Measurements from ENCODE around the gene ST8SIA4.

Gene ST8SIA4

GRCh38 chr5:100858987-100859545 lies 44.0 kb downstream of the ST8SIA4 start:
- DNase-seq, result no peak
- ATAC-seq (replicated peaks), result no peak
- H3K36me3 Mint-ChIP-seq (ENCODE audit: insufficient read depth), result peaks cover 18% of the 10 kb centered on the region
- H3K27me3 Mint-ChIP-seq, result no peaks in the 10 kb centered on the region
- H3K4me1 Mint-ChIP-seq (ENCODE audit: low read depth in 2 of 2), result peaks cover 31 to 61% of the 10 kb centered on the region in 2 donors
- peak overlapping the region in 1 of 2 donors; percentile 54 for H3K27ac Mint-ChIP-seq
- H3K9me3 Mint-ChIP-seq, result no peaks in the 10 kb centered on the region
- H3K4me3 Mint-ChIP-seq, result no peak overlapping the region

- H3K36me3 Mint-ChIP-seq (ENCODE audit: insufficient read depth), result peaks cover 21% of the 10 kb centered on the region
- no peaks in the 10 kb centered on the region for H3K9me3 Mint-ChIP-seq
- H3K27me3 Mint-ChIP-seq, result no peaks in the 10 kb centered on the region
- no peak for ATAC-seq (replicated peaks)
- peak overlapping the region in 1 of 2 donors; percentile 2 for H3K27ac Mint-ChIP-seq
- H3K4me1 Mint-ChIP-seq (ENCODE audit: low read depth in 2 of 2), result peaks cover 39 to 64% of the 10 kb centered on the region in 2 donors
- DNase-seq, result no peak
- no peak overlapping the region for H3K4me3 Mint-ChIP-seq
Measured at GRCh38 chr5:100856462-100856861, 46.6 kb downstream of the ST8SIA4 start.

GRCh38 chr5:100855937-100856430 lies 47.1 kb downstream of the ST8SIA4 start:
- no peak overlapping the region for H3K4me3 Mint-ChIP-seq
- ATAC-seq (replicated peaks), result no peak

GRCh38 chr5:100855295-100855694 lies 47.8 kb downstream of the ST8SIA4 start:
- DNase-seq, result no peak
- Mint-ChIP-seq H3K4me3 (peak overlapping the region in 1 of 2 donors; percentile 52), H3K36me3 (ENCODE audit: insufficient read depth) (peaks cover 21% of the 10 kb centered on the region), H3K9me3 (no peaks in the 10 kb centered on the region), H3K4me1 (ENCODE audit: low read depth in 2 of 2) (peaks cover 33 to 53% of the 10 kb centered on the region in 2 donors), H3K27me3 (no peaks in the 10 kb centered on the region), H3K27ac (peak overlapping the region in 1 of 2 donors; percentile 82)
- no peak for ATAC-seq (replicated peaks)

More at GRCh38 chr5:100855937-100856430, 47.1 kb downstream of the ST8SIA4 start:
- Mint-ChIP-seq H3K4me1 (ENCODE audit: low read depth in 2 of 2) (peaks cover 36 to 59% of the 10 kb centered on the region in 2 donors), H3K27me3 (no peaks in the 10 kb centered on the region), H3K27ac (peak overlapping the region in 1 of 2 donors; percentile 2), H3K36me3 (ENCODE audit: insufficient read depth) (peaks cover 21% of the 10 kb centered on the region), H3K9me3 (no peaks in the 10 kb centered on the region)
- DNase-seq, result no peak

- Mint-ChIP-seq H3K36me3 (ENCODE audit: insufficient read depth) (peaks cover 24% of the 10 kb centered on the region), H3K4me3 (peak overlapping the region in 1 of 2 donors; percentile 52)
- ATAC-seq (replicated peaks), result no peak
Measured at GRCh38 chr5:100854591-100854990, 48.5 kb downstream of the ST8SIA4 start.

GRCh38 chr5:100853582-100853981 lies 49.5 kb downstream of the ST8SIA4 start:
- DNase-seq (no peak), ATAC-seq (replicated peaks) (no peak)
- Mint-ChIP-seq H3K36me3 (ENCODE audit: insufficient read depth) (peaks cover 26% of the 10 kb centered on the region), H3K4me1 (ENCODE audit: low read depth in 2 of 2) (peaks cover 28 to 39% of the 10 kb centered on the region in 2 donors), H3K27me3 (no peaks in the 10 kb centered on the region), H3K9me3 (no peaks in the 10 kb centered on the region), H3K4me3 (peak overlapping the region; percentile 54 to 59), H3K27ac (peak overlapping the region; percentile 80 to 82)

More at GRCh38 chr5:100854591-100854990, 48.5 kb downstream of the ST8SIA4 start:
- Mint-ChIP-seq H3K27ac (peak overlapping the region; percentile 80 to 82), H3K4me1 (ENCODE audit: low read depth in 2 of 2) (peaks cover 29 to 46% of the 10 kb centered on the region in 2 donors), H3K27me3 (no peaks in the 10 kb centered on the region), H3K9me3 (no peaks in the 10 kb centered on the region)
- no peak for DNase-seq

- Mint-ChIP-seq H3K36me3 (ENCODE audit: insufficient read depth) (peaks cover 26% of the 10 kb centered on the region), H3K27ac (peak overlapping the region; percentile 80 to 82), H3K27me3 (no peaks in the 10 kb centered on the region), H3K4me3 (peak overlapping the region; percentile 54 to 59), H3K9me3 (no peaks in the 10 kb centered on the region), H3K4me1 (ENCODE audit: low read depth in 2 of 2) (peaks cover 25 to 36% of the 10 kb centered on the region in 2 donors)
- ATAC-seq (replicated peaks) (peak; percentile 74), DNase-seq (no peak)
Measured at GRCh38 chr5:100852988-100853449, 50.1 kb downstream of the ST8SIA4 start.

- H3K36me3 Mint-ChIP-seq (ENCODE audit: insufficient read depth), result peaks cover 26% of the 10 kb centered on the region
- H3K9me3 Mint-ChIP-seq, result no peaks in the 10 kb centered on the region
- DNase-seq (no peak), ATAC-seq (replicated peaks) (no peak)
- H3K4me3 Mint-ChIP-seq, result no peak overlapping the region
- no peaks in the 10 kb centered on the region for H3K27me3 Mint-ChIP-seq
- peaks cover 25 to 36% of the 10 kb centered on the region in 2 donors for H3K4me1 Mint-ChIP-seq (ENCODE audit: low read depth in 2 of 2)
- peak overlapping the region in 1 of 2 donors; percentile 82 for H3K27ac Mint-ChIP-seq
Measured at GRCh38 chr5:100852051-100852450, 51.0 kb downstream of the ST8SIA4 start.

GRCh38 chr5:100846772-100847171 lies 56.3 kb downstream of the ST8SIA4 start:
- DNase-seq, result no peak
- Mint-ChIP-seq H3K27me3 (no peaks in the 10 kb centered on the region), H3K9me3 (no peaks in the 10 kb centered on the region), H3K4me1 (ENCODE audit: low read depth in 2 of 2) (peaks cover 14 to 38% of the 10 kb centered on the region in 2 donors), H3K4me3 (no peak overlapping the region), H3K36me3 (ENCODE audit: insufficient read depth) (peaks cover 8% of the 10 kb centered on the region), H3K27ac (peak overlapping the region in 1 of 2 donors; percentile 88)
- ATAC-seq (replicated peaks), result no peak

GRCh38 chr5:100842080-100842479 lies 61.0 kb downstream of the ST8SIA4 start:
- H3K4me3 Mint-ChIP-seq, result peak overlapping the region; percentile 77 to 83
- DNase-seq, result no peak
- H3K4me1 Mint-ChIP-seq (ENCODE audit: low read depth in 2 of 2), result peaks cover 36 to 72% of the 10 kb centered on the region in 2 donors
- H3K27me3 Mint-ChIP-seq, result no peaks in the 10 kb centered on the region
- ATAC-seq (replicated peaks), result no peak
- H3K27ac Mint-ChIP-seq, result peak overlapping the region; percentile 92 to 93
- peaks cover 3% of the 10 kb centered on the region for H3K36me3 Mint-ChIP-seq (ENCODE audit: insufficient read depth)
- no peaks in the 10 kb centered on the region for H3K9me3 Mint-ChIP-seq

GRCh38 chr5:100841358-100842076 lies 61.6 kb downstream of the ST8SIA4 start:
- peak; percentile 28 for ATAC-seq (replicated peaks)
- Mint-ChIP-seq H3K27ac (peak overlapping the region; percentile 92 to 93), H3K9me3 (no peaks in the 10 kb centered on the region), H3K27me3 (no peaks in the 10 kb centered on the region), H3K4me1 (ENCODE audit: low read depth in 2 of 2) (peaks cover 39 to 73% of the 10 kb centered on the region in 2 donors), H3K36me3 (ENCODE audit: insufficient read depth) (peaks cover 3% of the 10 kb centered on the region), H3K4me3 (peak overlapping the region; percentile 77 to 83)
- no peak for DNase-seq

GRCh38 chr5:100840789-100841188 lies 62.3 kb downstream of the ST8SIA4 start:
- Mint-ChIP-seq H3K4me3 (peak overlapping the region; percentile 77 to 83), H3K4me1 (ENCODE audit: low read depth in 2 of 2) (peaks cover 38 to 71% of the 10 kb centered on the region in 2 donors), H3K27me3 (no peaks in the 10 kb centered on the region), H3K36me3 (ENCODE audit: insufficient read depth) (peaks cover 3% of the 10 kb centered on the region), H3K27ac (peak overlapping the region; percentile 92 to 93), H3K9me3 (no peaks in the 10 kb centered on the region)
- ATAC-seq (replicated peaks) (peak; percentile 33), DNase-seq (no peak)

- H3K9me3 Mint-ChIP-seq, result no peaks in the 10 kb centered on the region
- no peaks in the 10 kb centered on the region for H3K27me3 Mint-ChIP-seq
- peak overlapping the region in 1 of 2 donors; percentile 93 for H3K27ac Mint-ChIP-seq
- H3K4me3 Mint-ChIP-seq, result peak overlapping the region; percentile 77 to 83
- ATAC-seq (replicated peaks), result peak; percentile 68
- DNase-seq, result no peak
- peaks cover 3% of the 10 kb centered on the region for H3K36me3 Mint-ChIP-seq (ENCODE audit: insufficient read depth)
- peaks cover 38 to 74% of the 10 kb centered on the region in 2 donors for H3K4me1 Mint-ChIP-seq (ENCODE audit: low read depth in 2 of 2)
Measured at GRCh38 chr5:100840370-100840769, 62.7 kb downstream of the ST8SIA4 start.

Measured in effector memory CD8-positive, alpha-beta T cell (primary cell).